B cell (primary cell): ENCODE data around the gene CAMK2A.

ENCODE experiments used
- EZH2 ChIP-seq: IDR thresholded peaks from 2 replicates; pipeline ENCODE4 v1.6.1; 2012; ENCODE audit warnings: borderline replicate concordance, low read depth, mild to moderate bottlenecking, moderate library complexity, low read length; ENCODE audit not compliant: insufficient read depth, poor library complexity, severe bottlenecking
- TF ChIP-seq, protein P1 (sequence below): fragments of 200-600 bp; IDR thresholded peaks from one replicate; pipeline ENCODE4 v1.8.0; 2022; ENCODE audit warnings: antibody characterized with exemption, mild to moderate bottlenecking

DNA sequence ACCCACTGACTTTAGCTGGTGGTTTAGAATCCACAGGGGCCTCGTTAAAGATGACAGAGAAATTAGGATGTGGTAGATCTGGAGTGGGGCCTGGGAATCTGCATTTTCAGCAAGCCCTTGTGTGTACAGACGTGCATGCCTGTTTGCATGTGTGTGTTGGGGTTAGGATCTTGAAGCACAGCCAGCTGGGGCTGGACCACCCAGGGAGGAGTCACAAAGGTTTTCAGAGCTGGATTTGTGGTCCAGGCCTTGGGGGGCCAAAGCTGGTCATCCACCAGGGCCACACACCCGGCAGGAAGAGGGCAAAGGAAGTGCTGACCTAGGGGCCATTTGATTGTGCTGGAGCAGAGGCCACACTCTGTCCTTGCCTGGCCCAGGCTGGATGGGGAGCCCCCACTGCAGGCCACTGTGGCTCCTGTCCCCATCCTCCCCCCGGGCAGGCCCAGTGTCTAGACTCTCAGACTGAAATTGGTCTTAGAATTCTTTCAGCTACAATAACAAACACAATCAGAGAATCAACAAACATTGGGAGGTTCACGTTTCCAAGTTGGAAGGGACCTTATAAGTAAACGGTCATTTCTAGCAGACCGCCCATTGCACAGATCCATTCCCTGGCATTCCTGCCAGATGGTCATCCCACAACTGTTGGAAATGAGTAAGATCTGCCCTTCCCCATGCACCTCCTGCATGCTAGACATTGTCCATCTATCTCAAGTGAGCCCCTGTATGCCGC is 112.7 kb downstream of the CAMK2A start:
- TF ChIP-seq, protein P1, sequence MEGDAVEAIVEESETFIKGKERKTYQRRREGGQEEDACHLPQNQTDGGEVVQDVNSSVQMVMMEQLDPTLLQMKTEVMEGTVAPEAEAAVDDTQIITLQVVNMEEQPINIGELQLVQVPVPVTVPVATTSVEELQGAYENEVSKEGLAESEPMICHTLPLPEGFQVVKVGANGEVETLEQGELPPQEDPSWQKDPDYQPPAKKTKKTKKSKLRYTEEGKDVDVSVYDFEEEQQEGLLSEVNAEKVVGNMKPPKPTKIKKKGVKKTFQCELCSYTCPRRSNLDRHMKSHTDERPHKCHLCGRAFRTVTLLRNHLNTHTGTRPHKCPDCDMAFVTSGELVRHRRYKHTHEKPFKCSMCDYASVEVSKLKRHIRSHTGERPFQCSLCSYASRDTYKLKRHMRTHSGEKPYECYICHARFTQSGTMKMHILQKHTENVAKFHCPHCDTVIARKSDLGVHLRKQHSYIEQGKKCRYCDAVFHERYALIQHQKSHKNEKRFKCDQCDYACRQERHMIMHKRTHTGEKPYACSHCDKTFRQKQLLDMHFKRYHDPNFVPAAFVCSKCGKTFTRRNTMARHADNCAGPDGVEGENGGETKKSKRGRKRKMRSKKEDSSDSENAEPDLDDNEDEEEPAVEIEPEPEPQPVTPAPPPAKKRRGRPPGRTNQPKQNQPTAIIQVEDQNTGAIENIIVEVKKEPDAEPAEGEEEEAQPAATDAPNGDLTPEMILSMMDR, result no peak
- TF ChIP-seq EZH2, result no peak
